HEK293T (cell line): ENCODE measurements around the gene SPATA20.

Source experiments
- CTCF ChIA-PET: fragments of 350-600 bp; formaldehyde crosslinking; extraction: SDS; loops from one replicate; lab custom pipeline; 2021; ENCODE audit warnings: antibody characterized with exemption, inconsistent platforms; lab: Yijun Ruan, JAX
- POLR2A ChIA-PET: fragments of 350-600 bp; formaldehyde crosslinking; extraction: SDS; loops from one replicate; lab custom pipeline; 2020; ENCODE audit warnings: antibody characterized with exemption, inconsistent platforms; lab: Yijun Ruan, JAX
- DNase-seq: peaks from one replicate; pipeline ENCODE4 v3.0.0; 2012; ENCODE audit warnings: mixed read lengths; ENCODE audit errors: extremely low spot score
- ARNT ChIP-seq: fragments of 450-650 bp; IDR thresholded peaks from 2 replicates; pipeline ENCODE4 v1.6.1; 2017; ENCODE audit warnings: mild to moderate bottlenecking
- BHLHE40 ChIP-seq: fragments of 450-650 bp; IDR thresholded peaks from 2 replicates; pipeline ENCODE4 v1.6.1; 2016; ENCODE audit warnings: mild to moderate bottlenecking, moderate library complexity, borderline replicate concordance
- CTBP1 ChIP-seq: fragments of 450-650 bp; IDR thresholded peaks from 2 replicates; pipeline ENCODE4 v1.6.1; 2016; ENCODE audit warnings: borderline replicate concordance
- ELF4 ChIP-seq: fragments of 450-650 bp; IDR thresholded peaks from 2 replicates; pipeline ENCODE4 v1.6.1; 2017; ENCODE audit warnings: antibody characterized with exemption
- FOXA1 ChIP-seq: fragments of 450-650 bp; IDR thresholded peaks from 2 replicates; pipeline ENCODE4 v1.6.1; 2016; ENCODE audit warnings: mild to moderate bottlenecking
- FOXK2 ChIP-seq: fragments of 450-650 bp; IDR thresholded peaks from 2 replicates; pipeline ENCODE4 v1.6.1; 2016; ENCODE audit warnings: mild to moderate bottlenecking
- FOXM1 ChIP-seq: fragments of 450-650 bp; IDR thresholded peaks from 2 replicates; pipeline ENCODE4 v1.6.1; 2017; ENCODE audit warnings: mild to moderate bottlenecking, borderline replicate concordance
- HDGF ChIP-seq: fragments of 450-650 bp; IDR thresholded peaks from 2 replicates; pipeline ENCODE4 v1.6.1; 2017; ENCODE audit warnings: antibody characterized with exemption, borderline replicate concordance
- L3MBTL2 ChIP-seq: fragments of 450-650 bp; conservative IDR thresholded peaks from 2 replicates; pipeline ENCODE4 v1.6.1; 2016; ENCODE audit warnings: mild to moderate bottlenecking
- LEF1 ChIP-seq: fragments of 450-650 bp; IDR thresholded peaks from 2 replicates; pipeline ENCODE4 v1.6.1; 2017; ENCODE audit warnings: mild to moderate bottlenecking, borderline replicate concordance
- NFRKB ChIP-seq: fragments of 450-650 bp; IDR thresholded peaks from 2 replicates; pipeline ENCODE4 v1.6.1; 2016; ENCODE audit warnings: mild to moderate bottlenecking, moderate library complexity
- PKNOX1 ChIP-seq: fragments of 450-650 bp; IDR thresholded peaks from 2 replicates; pipeline ENCODE4 v1.6.1; 2016
- SP1 ChIP-seq: fragments of 450-650 bp; IDR thresholded peaks from 2 replicates; pipeline ENCODE4 v1.6.1; 2017
- SUZ12 ChIP-seq: fragments of 450-650 bp; IDR thresholded peaks from 2 replicates; pipeline ENCODE4 v1.6.1; 2016; ENCODE audit warnings: mild to moderate bottlenecking
- TARDBP ChIP-seq: fragments of 450-650 bp; IDR thresholded peaks from 2 replicates; pipeline ENCODE4 v1.6.1; 2016
- ZNF384 ChIP-seq: fragments of 450-650 bp; IDR thresholded peaks from 2 replicates; pipeline ENCODE4 v1.6.1; 2016

SPATA20 gene

GRCh38 chr17:50502301-50502990 is 44.5 kb upstream of the SPATA20 start:
- DNase-seq: no peak
- TF ChIP-seq NFRKB (no peak), HDGF (no peak), FOXA1 (no peak), LEF1 (no peak), PKNOX1 (no peak), ARNT (no peak), BHLHE40 (no peak), FOXM1 (no peak), ZNF384 (no peak), SUZ12 (no peak), SP1 (no peak), TARDBP (no peak), L3MBTL2 (no peak), FOXK2 (no peak)
- ChIA-PET CTCF (interaction anchor here (0.6 to 2.4 kb wide), 4 partner anchors 9 to 50 kb away, joined by 3 to 11 read pairs (median 5); no protein-coding TSS in a partner anchor), POLR2A (interaction anchor here (0.5 to 1.1 kb wide), 2 partner anchors 9 to 40 kb away, joined by 3 to 4 read pairs; no protein-coding TSS in a partner anchor)

- no peak for DNase-seq
- no peak for TF ChIP-seq LEF1
- no peak for TF ChIP-seq FOXK2
- TF ChIP-seq BHLHE40: no peak
- TF ChIP-seq TARDBP: no peak
- TF ChIP-seq NFRKB: no peak
- TF ChIP-seq ARNT: no peak
- TF ChIP-seq SUZ12: no peak
- ChIA-PET POLR2A (interaction anchor here (1.3 to 1.7 kb wide), 2 partner anchors 26 to 37 kb away, joined by 4 read pairs; no protein-coding TSS in a partner anchor), CTCF (interaction anchor here (0.6 to 1.3 kb wide), 2 partner anchors 10 to 18 kb away, joined by 3 to 4 read pairs; no protein-coding TSS in a partner anchor)
Measured at GRCh38 chr17:50505591-50506130, 41.3 kb upstream of the SPATA20 start.

- CTCF ChIA-PET: interaction anchor here (0.6 to 1.3 kb wide), 2 partner anchors 9 to 18 kb away, joined by 3 to 4 read pairs; no protein-coding TSS in a partner anchor
- DNase-seq: no peak
- TF ChIP-seq ARNT (no peak), ELF4 (no peak), L3MBTL2 (no peak), ZNF384 (no peak), PKNOX1 (no peak), FOXM1 (no peak), FOXK2 (no peak), SUZ12 (no peak), HDGF (no peak), CTBP1 (no peak), BHLHE40 (no peak), TARDBP (no peak), SP1 (no peak), NFRKB (no peak)
- POLR2A ChIA-PET: interaction anchor here (1.0 to 1.3 kb wide), 2 partner anchors 13 to 36 kb away, joined by 3 to 4 read pairs; no protein-coding TSS in a partner anchor
Measured at GRCh38 chr17:50506298-50506697, 40.7 kb upstream of the SPATA20 start.

- CTCF ChIA-PET: interaction anchor here (0.7 kb wide), 1 partner anchor 237 kb away, joined by 4 read pairs; no protein-coding TSS in a partner anchor
- TF ChIP-seq PKNOX1 (no peak), TARDBP (no peak), SP1 (no peak), FOXA1 (no peak)
- DNase-seq: no peak
- POLR2A ChIA-PET: no interaction called here
Measured at GRCh38 chr17:50507871-50508572, 39.0 kb upstream of the SPATA20 start, which contains the start of gene MYCBPAP. TSS of gene MYCBPAP (plus strand) at chr17:50508439. CDS start at chr17:50508675, 236 bp downstream.

- POLR2A ChIA-PET: interaction anchor here (0.6 to 1.1 kb wide), 2 partner anchors 33 to 62 kb away, joined by 4 read pairs; no protein-coding TSS in a partner anchor
- CTCF ChIA-PET: interaction anchor here (1.0 kb wide), 1 partner anchor 38 kb away, joined by 3 read pairs; no protein-coding TSS in a partner anchor
- TF ChIP-seq BHLHE40 (no peak), FOXA1 (no peak), LEF1 (no peak), SP1 (no peak), TARDBP (no peak), PKNOX1 (no peak), ZNF384 (no peak), FOXM1 (no peak), ARNT (no peak), L3MBTL2 (no peak), NFRKB (no peak)
- no peak for DNase-seq
Measured at GRCh38 chr17:50508573-50509460, 38.2 kb upstream of the SPATA20 start.
